ENCODE results near the gene SAMHD1.

DNA sequence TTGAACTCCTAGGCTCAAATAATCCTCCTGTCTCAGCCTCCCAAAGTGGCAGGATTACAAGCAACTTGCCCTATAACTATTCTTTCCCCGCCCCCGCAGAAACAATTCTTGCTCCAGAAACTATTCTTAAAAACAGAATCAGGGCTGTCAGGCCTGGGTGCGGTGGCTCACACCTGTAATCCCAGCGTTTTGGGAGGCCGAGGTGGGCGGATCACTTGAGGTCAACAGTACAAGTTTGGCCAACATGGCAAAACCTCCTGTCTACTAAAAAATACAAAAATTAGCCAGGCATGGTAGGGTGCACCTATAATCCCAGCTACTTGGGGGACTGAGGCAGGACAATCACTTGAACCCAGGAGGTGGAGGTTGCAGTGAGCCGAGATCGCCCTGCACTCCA is 31.2 kb downstream of the SAMHD1 start:
- TF ChIP-seq, protein P1, sequence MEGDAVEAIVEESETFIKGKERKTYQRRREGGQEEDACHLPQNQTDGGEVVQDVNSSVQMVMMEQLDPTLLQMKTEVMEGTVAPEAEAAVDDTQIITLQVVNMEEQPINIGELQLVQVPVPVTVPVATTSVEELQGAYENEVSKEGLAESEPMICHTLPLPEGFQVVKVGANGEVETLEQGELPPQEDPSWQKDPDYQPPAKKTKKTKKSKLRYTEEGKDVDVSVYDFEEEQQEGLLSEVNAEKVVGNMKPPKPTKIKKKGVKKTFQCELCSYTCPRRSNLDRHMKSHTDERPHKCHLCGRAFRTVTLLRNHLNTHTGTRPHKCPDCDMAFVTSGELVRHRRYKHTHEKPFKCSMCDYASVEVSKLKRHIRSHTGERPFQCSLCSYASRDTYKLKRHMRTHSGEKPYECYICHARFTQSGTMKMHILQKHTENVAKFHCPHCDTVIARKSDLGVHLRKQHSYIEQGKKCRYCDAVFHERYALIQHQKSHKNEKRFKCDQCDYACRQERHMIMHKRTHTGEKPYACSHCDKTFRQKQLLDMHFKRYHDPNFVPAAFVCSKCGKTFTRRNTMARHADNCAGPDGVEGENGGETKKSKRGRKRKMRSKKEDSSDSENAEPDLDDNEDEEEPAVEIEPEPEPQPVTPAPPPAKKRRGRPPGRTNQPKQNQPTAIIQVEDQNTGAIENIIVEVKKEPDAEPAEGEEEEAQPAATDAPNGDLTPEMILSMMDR (IDR thresholded peaks at IDR 0.05) = no peak
- no peak for TF ChIP-seq ZFX (IDR thresholded peaks at IDR 0.05; ENCODE audit: borderline replicate concordance)
